Hepatocyte (in vitro differentiated cells): ENCODE measurements around the gene GASK1A.

Experiments
- EZH2 ChIP-seq: fragments of 200-600 bp; sonication (generic); IDR thresholded peaks from 2 replicates; pipeline ENCODE4 v1.6.1; 2016; ENCODE audit warnings: antibody characterized with exemption, mild to moderate bottlenecking, borderline replicate concordance
- EZH2phosphoT487 ChIP-seq: fragments of 200-600 bp; sonication (generic); IDR thresholded peaks from one replicate; pipeline ENCODE4 v1.6.1; 2018; ENCODE audit warnings: antibody characterized with exemption, mild to moderate bottlenecking, low read depth, moderate library complexity; ENCODE audit not compliant: unreplicated experiment, severe bottlenecking
- TF ChIP-seq, protein P1 (sequence below): fragments of 200-600 bp; sonication (generic); IDR thresholded peaks from 2 replicates; pipeline ENCODE4 v1.5.1; 2016; ENCODE audit warnings: antibody characterized with exemption, mild to moderate bottlenecking; ENCODE audit not compliant: poor library complexity

DNA sequence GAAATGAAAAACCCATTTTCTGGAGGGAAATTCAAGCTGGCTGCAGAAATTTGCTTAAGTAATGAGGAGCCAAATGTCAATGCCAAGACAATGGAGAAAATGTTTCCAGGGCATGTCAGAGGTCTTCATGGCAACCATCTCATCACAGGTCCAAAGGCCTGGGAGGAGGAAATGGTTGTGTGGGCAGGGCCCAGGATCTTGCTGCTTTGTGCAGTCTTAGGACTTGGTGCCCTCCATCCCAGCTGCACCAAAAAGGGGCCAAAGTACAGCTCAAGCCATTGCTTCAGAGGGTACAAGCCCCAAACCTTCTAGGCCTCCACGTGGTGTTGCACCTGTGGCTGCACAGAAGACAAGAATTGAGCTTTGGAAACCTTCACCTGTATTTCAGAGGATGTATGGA lies 67.5 kb downstream of the GASK1A start:
- TF ChIP-seq, protein P1, sequence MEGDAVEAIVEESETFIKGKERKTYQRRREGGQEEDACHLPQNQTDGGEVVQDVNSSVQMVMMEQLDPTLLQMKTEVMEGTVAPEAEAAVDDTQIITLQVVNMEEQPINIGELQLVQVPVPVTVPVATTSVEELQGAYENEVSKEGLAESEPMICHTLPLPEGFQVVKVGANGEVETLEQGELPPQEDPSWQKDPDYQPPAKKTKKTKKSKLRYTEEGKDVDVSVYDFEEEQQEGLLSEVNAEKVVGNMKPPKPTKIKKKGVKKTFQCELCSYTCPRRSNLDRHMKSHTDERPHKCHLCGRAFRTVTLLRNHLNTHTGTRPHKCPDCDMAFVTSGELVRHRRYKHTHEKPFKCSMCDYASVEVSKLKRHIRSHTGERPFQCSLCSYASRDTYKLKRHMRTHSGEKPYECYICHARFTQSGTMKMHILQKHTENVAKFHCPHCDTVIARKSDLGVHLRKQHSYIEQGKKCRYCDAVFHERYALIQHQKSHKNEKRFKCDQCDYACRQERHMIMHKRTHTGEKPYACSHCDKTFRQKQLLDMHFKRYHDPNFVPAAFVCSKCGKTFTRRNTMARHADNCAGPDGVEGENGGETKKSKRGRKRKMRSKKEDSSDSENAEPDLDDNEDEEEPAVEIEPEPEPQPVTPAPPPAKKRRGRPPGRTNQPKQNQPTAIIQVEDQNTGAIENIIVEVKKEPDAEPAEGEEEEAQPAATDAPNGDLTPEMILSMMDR: no peak
- no peak for TF ChIP-seq EZH2
- no peak for TF ChIP-seq EZH2phosphoT487
